SK-N-SH (cell line): Measurements from ENCODE around the gene FAHD1. TPM values are rescaled to one million over a fixed set of nuclear protein-coding genes. Genes with fewer than 3 reads are reported as not detected.

Source experiments
- CTCF ChIA-PET: fragments of 300-600, 350-600 bp; formaldehyde crosslinking; extraction: SDS; loops from one replicate; lab custom pipeline; 2021; lab: Yijun Ruan, JAX
- POLR2A ChIA-PET: fragments of 350-600 bp; sonication (Branson Sonifier 250); formaldehyde crosslinking; extraction: SDS; loops from one replicate; lab custom pipeline; 2020; ENCODE audit warnings: antibody characterized with exemption, inconsistent platforms; lab: Yijun Ruan, JAX
- DNase-seq: peaks from one replicate; pipeline ENCODE4 v3.0.0; 2012
- H2AFZ ChIP-seq: fragments of 200-600 bp; sonication (generic); 2 replicates; pipeline ENCODE4 v1.8.1; 2016; ENCODE audit warnings: antibody characterized with exemption, mild to moderate bottlenecking, low read depth
- H3F3A ChIP-seq: fragments of 200-600 bp; sonication (generic); replicated peaks from 2 replicates; pipeline ENCODE3; 2016; ENCODE audit warnings: antibody characterized with exemption, mild to moderate bottlenecking; ENCODE audit not compliant: insufficient read depth
- H3K27ac ChIP-seq, 2 experiments: fragments of 200-500 bp in 1 of 2; fragments of 200-600 bp in 1 of 2; sonication (Bioruptor generic) in 1 of 2; sonication (generic), shearing (Covaris generic) in 1 of 2; 2 replicates each; pipeline versions ENCODE4 v1.5.1 to v1.6.1; 2014 to 2016; ENCODE audit warnings: low read depth in 2 of 2, inconsistent platforms in 1 of 2, low read length in 1 of 2, mild to moderate bottlenecking in 1 of 2, mixed read lengths in 1 of 2
- H3K27me3 ChIP-seq: fragments of 200-600 bp; sonication (generic), shearing (Covaris generic); 2 replicates; pipeline ENCODE4 v1.6.1; 2016; ENCODE audit warnings: mixed run types; ENCODE audit not compliant: insufficient read depth
- H3K36me3 ChIP-seq, 2 experiments: fragments of 200-500 bp in 1 of 2; fragments of 200-600 bp in 1 of 2; sonication (Bioruptor generic) in 1 of 2; sonication (generic) in 1 of 2; replicated peaks in 1 of 2; 2 replicates each; pipeline versions ENCODE3 to v1.5.1; 2014 to 2016; ENCODE audit warnings: low read length in 1 of 2, mild to moderate bottlenecking in 1 of 2; ENCODE audit not compliant: insufficient read depth in 2 of 2, control insufficient read depth in 1 of 2
- H3K4me1 ChIP-seq, 2 experiments: fragments of 200-500 bp in 1 of 2; fragments of 200-600 bp in 1 of 2; sonication (Bioruptor generic) in 1 of 2; sonication (generic), shearing (Covaris generic) in 1 of 2; 2 replicates each; pipeline versions ENCODE4 v1.5.1 to v1.6.1; 2014 to 2016; ENCODE audit warnings: low read depth in 1 of 2, low read length in 1 of 2, mixed run types in 1 of 2; ENCODE audit not compliant: insufficient read depth in 2 of 2, control insufficient read depth in 1 of 2
- H3K4me2 ChIP-seq: fragments of 200-600 bp; sonication (generic), shearing (Covaris generic); 2 replicates; pipeline ENCODE4 v1.6.1; 2017; ENCODE audit warnings: mixed run types
- H3K4me3 ChIP-seq, 2 experiments: fragments of 200-500 bp in 1 of 2; fragments of 200-600 bp in 1 of 2; sonication (Bioruptor generic) in 1 of 2; sonication (generic), shearing (Covaris generic) in 1 of 2; 2 replicates each; pipeline versions ENCODE4 v1.5.1 to v1.8.1; 2014 to 2016; ENCODE audit warnings: low read depth in 2 of 2, inconsistent platforms in 1 of 2, low read length in 1 of 2, mild to moderate bottlenecking in 1 of 2, mixed read lengths in 1 of 2, moderate library complexity in 1 of 2
- H3K79me2 ChIP-seq: fragments of 200-600 bp; sonication (generic); 2 replicates; pipeline ENCODE4 v1.8.1; 2017; ENCODE audit warnings: mild to moderate bottlenecking; ENCODE audit not compliant: insufficient read depth
- H3K9ac ChIP-seq: fragments of 200-600 bp; sonication (generic); 2 replicates; pipeline ENCODE4 v1.6.1; 2017; ENCODE audit warnings: mixed run types
- H3K9me2 ChIP-seq: fragments of 200-600 bp; sonication (generic); 2 replicates; pipeline ENCODE4 v1.6.1; 2017; ENCODE audit warnings: mixed run types
- H3K9me3 ChIP-seq: fragments of 200-600 bp; sonication (generic); 2 replicates; pipeline ENCODE4 v1.6.1; 2017; ENCODE audit warnings: mixed run types, mild to moderate bottlenecking, moderate library complexity
- H4K20me1 ChIP-seq: fragments of 200-600 bp; sonication (generic); 2 replicates; pipeline ENCODE4 v1.6.1; 2017; ENCODE audit warnings: mild to moderate bottlenecking, mixed run types; ENCODE audit not compliant: insufficient read depth
- CHD2 ChIP-seq: fragments of 150-350 bp; IDR thresholded peaks from 2 replicates; pipeline ENCODE4 v1.6.1; 2018; ENCODE audit warnings: low read length; ENCODE audit not compliant: partially characterized antibody
- CTCF ChIP-seq: fragments of 200-600 bp; sonication (generic); IDR thresholded peaks from 2 replicates; pipeline ENCODE4 v1.6.1; 2017; ENCODE audit warnings: antibody characterized with exemption, mild to moderate bottlenecking, moderate library complexity
- ELF1 ChIP-seq: IDR thresholded peaks from 2 replicates; pipeline ENCODE4 v1.4.0; 2012
- EP300 ChIP-seq, 2 experiments: IDR thresholded peaks; 2 replicates each; pipeline versions ENCODE4 v1.4.0 to v1.6.1; 2012; ENCODE audit warnings: borderline replicate concordance in 1 of 2, low read depth in 1 of 2, low read length in 1 of 2
- FOSL2 ChIP-seq: IDR thresholded peaks from 2 replicates; pipeline ENCODE4 v1.4.0; 2012; ENCODE audit warnings: low read depth, mild to moderate bottlenecking, moderate library complexity, borderline replicate concordance
- FOXJ3 ChIP-seq: sonication (generic); formaldehyde crosslinking; IDR thresholded peaks from 2 replicates; pipeline ENCODE4 v1.5.1; 2020; ENCODE audit warnings: mild to moderate bottlenecking, missing genetic modification reagents
- FOXM1 ChIP-seq: IDR thresholded peaks from 2 replicates; pipeline ENCODE4 v1.4.0; 2012; ENCODE audit warnings: low read depth, mild to moderate bottlenecking
- GABPA ChIP-seq: IDR thresholded peaks from 2 replicates; pipeline ENCODE4 v1.4.0; 2012; ENCODE audit warnings: low read depth, mild to moderate bottlenecking
- GATA2 ChIP-seq: sonication (generic); formaldehyde crosslinking; IDR thresholded peaks from 2 replicates; pipeline ENCODE4 v1.5.0; 2020; ENCODE audit warnings: mild to moderate bottlenecking, missing genetic modification reagents
- MAX ChIP-seq: IDR thresholded peaks from 2 replicates; pipeline ENCODE4 v1.4.0; 2012; ENCODE audit warnings: low read depth
- MEF2A ChIP-seq: IDR thresholded peaks from 2 replicates; pipeline ENCODE4 v1.4.0; 2012; ENCODE audit warnings: low read depth, borderline replicate concordance
- NFIC ChIP-seq: IDR thresholded peaks from 2 replicates; pipeline ENCODE4 v1.4.0; 2012; ENCODE audit warnings: borderline replicate concordance
- NRF1 ChIP-seq: IDR thresholded peaks from 2 replicates; pipeline ENCODE4 v1.6.1; 2012; ENCODE audit warnings: low read depth, mild to moderate bottlenecking, low read length
- POLR2AphosphoS5 ChIP-seq: IDR thresholded peaks from 2 replicates; pipeline ENCODE4 v1.6.1; 2012; ENCODE audit warnings: low read depth, low read length
- REST ChIP-seq: IDR thresholded peaks from 2 replicates; pipeline ENCODE4 v1.6.1; 2012; ENCODE audit warnings: mild to moderate bottlenecking, low read depth, low read length, moderate library complexity
- RFX5 ChIP-seq: IDR thresholded peaks from 2 replicates; pipeline ENCODE4 v1.6.1; 2012; ENCODE audit warnings: mild to moderate bottlenecking, improper control_type of control experiment, low read length
- SIN3A ChIP-seq: IDR thresholded peaks from 2 replicates; pipeline ENCODE4 v1.6.1; 2012; ENCODE audit warnings: low read depth, mild to moderate bottlenecking, low read length, moderate library complexity, borderline replicate concordance
- YY1 ChIP-seq: IDR thresholded peaks from 2 replicates; pipeline ENCODE4 v1.4.0; 2012; ENCODE audit warnings: low read depth, mild to moderate bottlenecking
- ZBTB33 ChIP-seq: IDR thresholded peaks from 2 replicates; pipeline ENCODE4 v1.4.0; 2012; ENCODE audit warnings: low read depth, borderline replicate concordance
- WGBS: methylation state at CpG from one replicate; pipeline ENCODE4 v1.1.6; 2017; ENCODE audit warnings: low lambda C conversion rate; 5-methylcytosine and 5-hydroxymethylcytosine counted together
- polyA plus RNA-seq, 3 experiments: library from polyadenylated mRNA; depleted of rRNA; stranded (reverse); fragments of >200 nt; gene quantifications; 2 replicates each; pipeline ENCODE4 v1.2.3, GENCODE V29; 2012

The FAHD1 gene
- polyA plus RNA-seq, 1 of the 3 experiments (the other 2 are of a cell fraction): 59.0 TPM

- TF ChIP-seq MEF2A (no peak), ZBTB33 (no peak)
Observed at GRCh38 chr16:1846416-1846815, 19.4 kb downstream of the FAHD1 start (continued).

- WGBS: 67% methylated on average over 7 of the region's 7 CpGs
- H3K9me3 ChIP-seq: no peaks in the 10 kb centered on the region
- no peaks in the 10 kb centered on the region for H3K9me2 ChIP-seq
- H4K20me1 ChIP-seq: no peaks in the 10 kb centered on the region
- ChIA-PET POLR2A (no interaction called here), CTCF (no interaction called here)
- H3K79me2 ChIP-seq: no peaks in the 10 kb centered on the region
- H3K4me2 ChIP-seq: no peak overlapping the region
- TF ChIP-seq MAX (no peak), EP300 (IDR thresholded peaks at IDR 0.05; ENCODE audit: borderline replicate concordance in 1 of 2, low read depth in 1 of 2, low read length in 1 of 2) (no peak), FOXM1 (no peak), RFX5 (no peak), GATA2 (CRISPR knock-in tag) (no peak), FOXJ3 (no peak), CTCF (no peak), REST (no peak), YY1 (no peak), MEF2A (no peak), NRF1 (no peak), ELF1 (no peak), NFIC (no peak), POLR2AphosphoS5 (no peak), SIN3A (no peak), GABPA (no peak), FOSL2 (no peak), CHD2 (no peak)
- H3K27ac ChIP-seq: no peak overlapping the region
- peaks cover 0 to 3% of the 10 kb centered on the region in 2 experiments; a peak in 1 of 4 replicates for H3K4me1 ChIP-seq
- no peak overlapping the region for H3K4me3 ChIP-seq
- H3F3A ChIP-seq: peaks cover 3% of the 10 kb centered on the region
- H3K27me3 ChIP-seq: peaks cover 12% of the 10 kb centered on the region; the same call in 1 of the 2 replicates
- H2AFZ ChIP-seq: no peak overlapping the region
- DNase-seq: no peak
- H3K36me3 ChIP-seq: no peaks in the 10 kb centered on the region
- no peak overlapping the region for H3K9ac ChIP-seq
Observed at GRCh38 chr16:1850981-1851380, 24.0 kb downstream of the FAHD1 start.
